ENCODE measurements around the gene MCHR1. TPM values are rescaled to one million over a fixed set of nuclear protein-coding genes. Genes with fewer than 3 reads are reported as not detected.

Gene MCHR1
- total RNA-seq, 1 experiment from 2014 or later: not detected

DNA sequence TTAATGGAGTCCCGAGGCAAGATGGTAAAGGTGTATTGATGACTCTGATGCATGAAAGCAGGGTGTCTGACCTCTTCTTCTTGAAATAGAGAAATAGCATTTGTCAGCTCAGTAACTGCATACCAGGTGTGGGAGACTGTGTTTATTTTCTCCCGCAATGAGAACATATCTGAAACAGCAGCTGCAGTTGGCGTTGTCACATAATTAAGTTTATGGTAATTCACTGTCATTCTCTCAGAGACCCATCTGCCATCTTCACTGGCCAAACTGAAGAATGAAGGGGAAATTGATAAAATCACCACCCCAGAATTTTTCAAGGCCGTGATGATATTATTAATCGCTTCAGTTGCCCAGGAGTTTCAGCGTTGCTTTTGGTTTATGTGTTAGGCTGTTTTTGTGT, 20.1 kb upstream of the MCHR1 start (continued):
- TF ChIP-seq TCF7L2 (IDR thresholded peaks at IDR 0.05; ENCODE audit: borderline replicate concordance, extremely low read depth, insufficient read depth, insufficient read length): no peak
- TF ChIP-seq, protein P1, sequence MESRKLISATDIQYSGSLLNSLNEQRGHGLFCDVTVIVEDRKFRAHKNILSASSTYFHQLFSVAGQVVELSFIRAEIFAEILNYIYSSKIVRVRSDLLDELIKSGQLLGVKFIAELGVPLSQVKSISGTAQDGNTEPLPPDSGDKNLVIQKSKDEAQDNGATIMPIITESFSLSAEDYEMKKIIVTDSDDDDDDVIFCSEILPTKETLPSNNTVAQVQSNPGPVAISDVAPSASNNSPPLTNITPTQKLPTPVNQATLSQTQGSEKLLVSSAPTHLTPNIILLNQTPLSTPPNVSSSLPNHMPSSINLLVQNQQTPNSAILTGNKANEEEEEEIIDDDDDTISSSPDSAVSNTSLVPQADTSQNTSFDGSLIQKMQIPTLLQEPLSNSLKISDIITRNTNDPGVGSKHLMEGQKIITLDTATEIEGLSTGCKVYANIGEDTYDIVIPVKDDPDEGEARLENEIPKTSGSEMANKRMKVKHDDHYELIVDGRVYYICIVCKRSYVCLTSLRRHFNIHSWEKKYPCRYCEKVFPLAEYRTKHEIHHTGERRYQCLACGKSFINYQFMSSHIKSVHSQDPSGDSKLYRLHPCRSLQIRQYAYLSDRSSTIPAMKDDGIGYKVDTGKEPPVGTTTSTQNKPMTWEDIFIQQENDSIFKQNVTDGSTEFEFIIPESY (IDR thresholded peaks at IDR 0.05; ENCODE audit: extremely low read depth, insufficient replicate concordance, low read length): no peak

DNA sequence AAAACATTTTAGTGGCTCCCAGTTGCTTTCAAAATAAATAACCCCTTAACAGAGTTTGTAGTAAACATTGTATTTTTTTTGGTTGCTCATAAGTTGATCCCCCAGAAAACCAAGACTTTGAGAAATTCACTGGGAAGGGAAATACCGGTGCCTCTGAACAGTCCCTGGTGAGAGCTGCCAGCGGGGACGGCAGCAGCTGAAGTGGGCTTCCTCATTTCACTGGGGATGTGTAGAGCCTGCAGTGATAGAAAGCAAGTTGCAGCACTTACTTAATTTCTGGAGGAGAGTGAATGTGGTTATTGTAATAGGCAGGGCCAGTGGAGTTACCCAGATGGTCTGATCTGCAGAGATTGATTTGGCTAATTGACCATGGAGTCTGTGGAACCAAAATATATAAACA, 18.6 kb upstream of the MCHR1 start:
- BruUV-seq (replicated peaks): no TSS peak
- no peaks in the 10 kb centered on the region for H3K36me3 ChIP-seq (ENCODE audit: control insufficient read depth in 1 of 2, insufficient read depth in 2 of 2, low read length in 2 of 2)
- POLR2A ChIA-PET: no interaction called here

More for the DNA sequence above, 18.6 kb upstream of the MCHR1 start:
- H4K20me1 ChIP-seq (ENCODE audit: insufficient read depth): no peaks in the 10 kb centered on the region
- H3K4me3 ChIP-seq (replicated peaks in 1 of 2; ENCODE audit: low read depth in 1 of 2, low read length in 2 of 2): no peak overlapping the region
- no peak overlapping the region for H3K27ac ChIP-seq (ENCODE audit: low read depth, low read length)
- ATAC-seq (no peak), DNase-seq (ENCODE audit: low read depth, low spot score) (no peak)
- no peaks in the 10 kb centered on the region for H3K27me3 ChIP-seq (ENCODE audit: insufficient read depth, low read length)
- ChIA-PET CTCF (no interaction called here), RAD21 (ENCODE audit: low non-redundant PET in 1 of 2, low total read pairs in 2 of 2, uncharacterized antibody in 2 of 2, unreplicated experiment in 2 of 2) (no interaction called here)
- no peaks in the 10 kb centered on the region for H3K79me2 ChIP-seq (ENCODE audit: insufficient read depth, low read length)
- no peak for TF ChIP-seq ZFX (IDR thresholded peaks at IDR 0.05)
- no peak for TF ChIP-seq JUND (IDR thresholded peaks at IDR 0.05)
- TF ChIP-seq, protein P2, sequence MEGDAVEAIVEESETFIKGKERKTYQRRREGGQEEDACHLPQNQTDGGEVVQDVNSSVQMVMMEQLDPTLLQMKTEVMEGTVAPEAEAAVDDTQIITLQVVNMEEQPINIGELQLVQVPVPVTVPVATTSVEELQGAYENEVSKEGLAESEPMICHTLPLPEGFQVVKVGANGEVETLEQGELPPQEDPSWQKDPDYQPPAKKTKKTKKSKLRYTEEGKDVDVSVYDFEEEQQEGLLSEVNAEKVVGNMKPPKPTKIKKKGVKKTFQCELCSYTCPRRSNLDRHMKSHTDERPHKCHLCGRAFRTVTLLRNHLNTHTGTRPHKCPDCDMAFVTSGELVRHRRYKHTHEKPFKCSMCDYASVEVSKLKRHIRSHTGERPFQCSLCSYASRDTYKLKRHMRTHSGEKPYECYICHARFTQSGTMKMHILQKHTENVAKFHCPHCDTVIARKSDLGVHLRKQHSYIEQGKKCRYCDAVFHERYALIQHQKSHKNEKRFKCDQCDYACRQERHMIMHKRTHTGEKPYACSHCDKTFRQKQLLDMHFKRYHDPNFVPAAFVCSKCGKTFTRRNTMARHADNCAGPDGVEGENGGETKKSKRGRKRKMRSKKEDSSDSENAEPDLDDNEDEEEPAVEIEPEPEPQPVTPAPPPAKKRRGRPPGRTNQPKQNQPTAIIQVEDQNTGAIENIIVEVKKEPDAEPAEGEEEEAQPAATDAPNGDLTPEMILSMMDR (IDR thresholded peaks at IDR 0.05 in 2 of 3, conservative IDR thresholded peaks at IDR 0.05 in 1 of 3; ENCODE audit: borderline replicate concordance in 1 of 3, insufficient read depth in 1 of 3, low read depth in 2 of 3, low read length in 2 of 3): no peak
- TF ChIP-seq, protein P1 (IDR thresholded peaks at IDR 0.05; ENCODE audit: extremely low read depth, insufficient replicate concordance, low read length): no peak
- TF ChIP-seq, protein P3, sequence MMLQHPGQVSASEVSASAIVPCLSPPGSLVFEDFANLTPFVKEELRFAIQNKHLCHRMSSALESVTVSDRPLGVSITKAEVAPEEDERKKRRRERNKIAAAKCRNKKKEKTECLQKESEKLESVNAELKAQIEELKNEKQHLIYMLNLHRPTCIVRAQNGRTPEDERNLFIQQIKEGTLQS (IDR thresholded peaks at IDR 0.05): no peak
- TF ChIP-seq EZH2phosphoT487 (IDR thresholded peaks at IDR 0.05; ENCODE audit: borderline replicate concordance): no peak
- TF ChIP-seq FOSL1 (IDR thresholded peaks at IDR 0.05; ENCODE audit: low read depth): no peak
- no peak for TF ChIP-seq POLR2AphosphoS5 (IDR thresholded peaks at IDR 0.05; ENCODE audit: low read depth, low read length)
- H3K4me1 ChIP-seq (ENCODE audit: control insufficient read depth in 1 of 2, insufficient read depth in 2 of 2, low read length in 2 of 2): no peaks in the 10 kb centered on the region
- H3K4me2 ChIP-seq (ENCODE audit: low read length): no peak overlapping the region
- H3K9me3 ChIP-seq (ENCODE audit: control insufficient read depth in 1 of 2, insufficient read depth in 1 of 2, low read depth in 1 of 2, low read length in 2 of 2): no peaks in the 10 kb centered on the region
- intact Hi-C loops (cut with micrococcal nuclease): no loop called here
- H2AFZ ChIP-seq (ENCODE audit: low read depth, low read length, poor library complexity, severe bottlenecking): no peak overlapping the region
- no peak overlapping the region for H3K9ac ChIP-seq (ENCODE audit: low read length)
- no peaks in the 10 kb centered on the region for H3K9me2 ChIP-seq (ENCODE audit: insufficient read depth)
